Right lobe of liver (tissue), 6 donors: ENCODE data around the gene SPAG16. TPM values are rescaled to one million over a fixed set of nuclear protein-coding genes. Genes with fewer than 3 reads are reported as not detected.

Source experiments
- ATAC-seq, 4 donors: fragments of 200-7000 bp; cut with Tn5 transposase; one replicate each; pipeline ENCODE4 v1.9.1; 2020; ENCODE audit warnings: mild to moderate bottlenecking in 4 of 4, moderate library complexity in 4 of 4
- DNase-seq, 3 donors: peaks; one replicate each; pipeline ENCODE4 v3.0.0-alpha.2; 2020
- H3K27ac ChIP-seq, 3 donors: fragments of 200-600 bp; one replicate each; pipeline ENCODE4 v1.8.0; 2022
- H3K27me3 ChIP-seq, 2 donors: fragments of 200-600 bp; one replicate each; pipeline ENCODE4 v1.8.0; 2022
- H3K36me3 ChIP-seq, 4 donors: fragments of 200-600 bp; sonication (generic) in 1 of 4; one replicate each; pipeline versions ENCODE4 v1.5.1 to v1.8.0; 2017 to 2022; ENCODE audit warnings: control low read depth in 1 of 4
- H3K4me1 ChIP-seq, 4 donors: fragments of 200-600 bp; sonication (generic) in 1 of 4; one replicate each; pipeline versions ENCODE4 v1.5.1 to v1.8.0; 2017 to 2022; ENCODE audit warnings: control low read depth in 1 of 4
- H3K4me3 ChIP-seq, 3 donors: fragments of 200-600 bp; one replicate each; pipeline ENCODE4 v1.8.0; 2022
- H3K9me3 ChIP-seq, 4 donors: fragments of 200-600 bp; sonication (generic) in 1 of 4; one replicate each; pipeline versions ENCODE4 v1.5.1 to v1.8.0; 2017 to 2022; ENCODE audit warnings: control low read depth in 1 of 4
- CTCF ChIP-seq, 4 donors: fragments of 200-600 bp in 3 of 4; fragments of 450-650 bp in 1 of 4; IDR thresholded peaks; one replicate each; pipeline versions ENCODE4 v1.5.1 to v1.8.0; 2016 to 2022; ENCODE audit warnings: antibody characterized with exemption in 4 of 4, mild to moderate bottlenecking in 2 of 4
- POLR2A ChIP-seq: fragments of 450-650 bp; IDR thresholded peaks from one replicate; pipeline ENCODE4 v1.6.1; 2017; ENCODE audit warnings: antibody characterized with exemption, mild to moderate bottlenecking
- WGBS: methylation state at CpG from one replicate; pipeline ENCODE4 v1.1.6; 2018; ENCODE audit warnings: low coverage, low lambda C conversion rate; ENCODE audit not compliant: insufficient coverage; ENCODE audit errors: missing lambda C conversion rate; 5-methylcytosine and 5-hydroxymethylcytosine counted together
- intact Hi-C, 2 donors: fragments of 100-400 bp; cut with DNase I; formaldehyde crosslinking; loops; one replicate each; pipeline versions ENCODE4 v1.11.2 to v1.14.1; 2022
- total RNA-seq, 6 experiments: library from RNA; depleted of rRNA in 2 of 6; stranded (reverse); fragments of >200 nt in 2 of 6; fragmentation: NEBNext Ultra II Directional in 3 of 6; extraction: Animal tissue kit (Norgen Biotek cat#: 25700) in 3 of 6; gene quantifications; one replicate each; pipeline versions ENCODE4 v1.1.0 to v1.2.4, GENCODE V29; 2016 to 2023
- donor health status: DM: no; HTN: yes; CAD: no.
- donor health status: DM: no; HTN: no; CAD: no.
- donor health status: DM: no; HTN: no; CAD: no.
- donor health status: DM: no; HTN: yes; CAD: no.
- donor health status: DM: no; HTN: yes; CAD: no.

The SPAG16 gene
- total RNA-seq, 6 experiments from 2014 or later, result 7.2 to 15.3 (median 9.0) TPM

- WGBS, result 75% methylated on average over 1 of the region's 1 CpG
- Histone ChIP-seq H3K27me3 (no peaks in the 10 kb centered on the region), H3K36me3 (no peaks in the 10 kb centered on the region), H3K9me3 (no peaks in the 10 kb centered on the region), H3K4me1 (no peaks in the 10 kb centered on the region), H3K27ac (no peak overlapping the region), H3K4me3 (no peak overlapping the region)
- DNase-seq (no peak), ATAC-seq (no peak)
- intact Hi-C loops, result no loop called here
- TF ChIP-seq CTCF (IDR thresholded peaks at IDR 0.05) (no peak), POLR2A (no peak)
Observed at GRCh38 chr2:214365549-214365948, 1081.3 kb downstream of the SPAG16 start.

GRCh38 chr2:214367171-214367570 is 1082.9 kb downstream of the SPAG16 start:
- Histone ChIP-seq H3K27ac (no peak overlapping the region), H3K36me3 (no peaks in the 10 kb centered on the region), H3K4me1 (no peaks in the 10 kb centered on the region), H3K9me3 (no peaks in the 10 kb centered on the region), H3K27me3 (no peaks in the 10 kb centered on the region), H3K4me3 (no peak overlapping the region)
- intact Hi-C loops, result no loop called here
- TF ChIP-seq POLR2A (no peak), CTCF (IDR thresholded peaks at IDR 0.05) (no peak)
- ATAC-seq (no peak), DNase-seq (no peak)
- WGBS, result 36% methylated on average over 3 of the region's 3 CpGs

GRCh38 chr2:214376618-214377285 is 1092.5 kb downstream of the SPAG16 start:
- ATAC-seq, result no peak
- H3K4me1 ChIP-seq, result no peaks in the 10 kb centered on the region
- H3K36me3 ChIP-seq, result no peaks in the 10 kb centered on the region
- no peak overlapping the region for H3K27ac ChIP-seq
- intact Hi-C loops, result no loop called here
- no peak overlapping the region for H3K4me3 ChIP-seq
- H3K27me3 ChIP-seq, result no peaks in the 10 kb centered on the region
- DNase-seq, result no peak
- 67% methylated on average over 7 of the region's 7 CpGs for WGBS
- no peak for TF ChIP-seq POLR2A
- no peak for TF ChIP-seq CTCF (IDR thresholded peaks at IDR 0.05)
- no peaks in the 10 kb centered on the region for H3K9me3 ChIP-seq

- Histone ChIP-seq H3K4me3 (no peak overlapping the region), H3K27ac (no peak overlapping the region), H3K9me3 (no peaks in the 10 kb centered on the region), H3K36me3 (no peaks in the 10 kb centered on the region), H3K27me3 (no peaks in the 10 kb centered on the region), H3K4me1 (no peaks in the 10 kb centered on the region)
- ATAC-seq (no peak), DNase-seq (no peak)
- intact Hi-C loops, result no loop called here
- TF ChIP-seq POLR2A, result no peak
- no peak for TF ChIP-seq CTCF (IDR thresholded peaks at IDR 0.05)
- 79% methylated on average over 5 of the region's 5 CpGs for WGBS
Observed at GRCh38 chr2:214377286-214377624, 1093.0 kb downstream of the SPAG16 start.
